Esophagus squamous epithelium (tissue), 4 donors: ENCODE data around the gene CCNE1.

Experiments used
- POLR2A ChIP-seq, 4 donors: fragments of 450-650 bp; IDR thresholded peaks; one replicate each; pipeline ENCODE4 v1.6.1; 2017; ENCODE audit warnings: antibody characterized with exemption in 4 of 4, mild to moderate bottlenecking in 4 of 4, moderate library complexity in 3 of 4
- TF ChIP-seq, protein P1 (sequence below), 6 experiments: fragments of 450-650 bp in 4 of 6; fragments of 200-600 bp in 2 of 6; sonication (generic) in 2 of 6; IDR thresholded peaks; one replicate each; pipeline ENCODE4 v1.5.1; 2016 to 2019; ENCODE audit warnings: antibody characterized with exemption in 6 of 6, mild to moderate bottlenecking in 4 of 6, moderate library complexity in 4 of 6

- TF ChIP-seq, protein P1, sequence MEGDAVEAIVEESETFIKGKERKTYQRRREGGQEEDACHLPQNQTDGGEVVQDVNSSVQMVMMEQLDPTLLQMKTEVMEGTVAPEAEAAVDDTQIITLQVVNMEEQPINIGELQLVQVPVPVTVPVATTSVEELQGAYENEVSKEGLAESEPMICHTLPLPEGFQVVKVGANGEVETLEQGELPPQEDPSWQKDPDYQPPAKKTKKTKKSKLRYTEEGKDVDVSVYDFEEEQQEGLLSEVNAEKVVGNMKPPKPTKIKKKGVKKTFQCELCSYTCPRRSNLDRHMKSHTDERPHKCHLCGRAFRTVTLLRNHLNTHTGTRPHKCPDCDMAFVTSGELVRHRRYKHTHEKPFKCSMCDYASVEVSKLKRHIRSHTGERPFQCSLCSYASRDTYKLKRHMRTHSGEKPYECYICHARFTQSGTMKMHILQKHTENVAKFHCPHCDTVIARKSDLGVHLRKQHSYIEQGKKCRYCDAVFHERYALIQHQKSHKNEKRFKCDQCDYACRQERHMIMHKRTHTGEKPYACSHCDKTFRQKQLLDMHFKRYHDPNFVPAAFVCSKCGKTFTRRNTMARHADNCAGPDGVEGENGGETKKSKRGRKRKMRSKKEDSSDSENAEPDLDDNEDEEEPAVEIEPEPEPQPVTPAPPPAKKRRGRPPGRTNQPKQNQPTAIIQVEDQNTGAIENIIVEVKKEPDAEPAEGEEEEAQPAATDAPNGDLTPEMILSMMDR (IDR thresholded peaks at IDR 0.05): no peak
- no peak for TF ChIP-seq POLR2A (IDR thresholded peaks at IDR 0.05)
Observed at GRCh38 chr19:29819300-29819699, 7.5 kb downstream of the CCNE1 start.
